COLO668 (cell line): Measurements from ENCODE around the gene PF4V1.

Source experiments
- DNase-seq: peaks from one replicate; lab custom pipeline; 2025; ENCODE audit not compliant: unreplicated experiment; lab: John Stamatoyannopoulos, UW

PF4V1 gene

GRCh38 chr4:73902038-73902637 is 49.0 kb downstream of the PF4V1 start:
- no peak for DNase-seq

- DNase-seq = no peak
These were observed 49.9 kb downstream of the PF4V1 start for GRCh38 chr4:73902817-73903547.
